HG02943 (cell line): ENCODE measurements around the gene PDCL3.

Experiments used
- ATAC-seq: cut with Tn5 transposase; IDR thresholded peaks from one replicate; pipeline ENCODE4 v1.9.1; 2021; ENCODE audit warnings: mild to moderate bottlenecking, low read depth, moderate library complexity; ENCODE audit not compliant: unreplicated experiment

The PDCL3 gene

DNA sequence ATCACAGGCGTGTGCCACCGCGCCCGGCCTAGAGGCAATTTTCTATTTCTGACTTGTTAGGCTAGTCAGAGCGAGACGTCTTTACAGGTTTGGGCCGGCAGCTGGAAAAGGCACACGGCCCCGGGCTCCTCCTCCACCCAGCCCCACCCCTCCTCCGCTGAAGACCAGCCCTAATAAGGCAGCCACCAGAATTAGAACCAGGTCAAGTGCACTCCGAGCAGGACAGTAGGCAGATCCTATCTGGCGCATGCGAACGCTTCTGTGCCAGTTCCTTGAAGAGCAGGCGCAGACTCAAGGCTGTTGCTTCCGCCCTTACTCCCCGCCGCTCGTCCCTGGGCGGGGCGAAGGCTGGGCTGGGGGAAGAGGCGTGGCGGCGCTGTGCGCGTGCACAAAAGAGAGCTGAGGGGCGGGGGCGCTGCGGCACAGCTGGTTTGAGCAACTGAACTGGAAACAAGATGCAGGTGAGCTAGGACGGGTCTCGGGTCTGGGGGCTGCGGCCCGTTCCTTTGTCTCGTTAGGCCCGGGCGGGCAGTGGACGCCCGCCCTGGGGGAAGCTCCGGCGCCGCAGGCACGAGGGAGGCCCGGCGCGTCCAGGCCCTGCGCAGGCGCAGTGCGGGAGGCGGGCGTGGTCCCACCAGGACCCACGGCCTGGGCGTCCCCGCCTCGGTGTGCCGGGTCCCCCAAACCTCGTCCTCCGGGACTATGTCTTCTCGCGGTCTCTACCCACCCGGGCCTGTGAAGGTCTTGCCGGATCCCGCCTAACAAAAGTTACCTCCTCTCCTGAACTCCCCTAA lies at the start of gene PDCL3:
Gene PDCL3 (plus strand): TSS at position 381 of the 794 bp plus-strand sequence. CDS start 75 bp downstream, at position 456.
- peak; percentile 97 for ATAC-seq

DNA sequence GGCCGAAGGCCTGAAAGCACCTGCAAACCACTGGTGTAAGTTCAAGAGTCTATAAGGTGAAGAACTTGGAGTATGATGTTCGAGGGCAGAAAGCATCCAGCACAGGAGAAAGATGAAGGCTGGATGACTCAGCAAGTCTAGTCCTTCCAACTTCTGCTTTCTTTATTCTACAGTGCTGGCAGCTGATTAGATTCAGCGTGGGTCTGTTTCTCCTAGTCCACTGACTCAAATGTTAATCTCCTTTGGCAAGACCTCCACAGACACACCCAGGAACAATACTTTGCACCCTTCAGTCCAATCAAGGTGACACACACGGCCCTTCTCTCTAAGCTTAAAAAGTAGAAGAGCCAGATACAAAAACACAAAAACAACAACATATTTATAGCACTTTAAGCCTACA lies 49.1 kb upstream of the PDCL3 start:
- no peak for ATAC-seq

GRCh38 chr2:100517556-100517955 lies 45.2 kb upstream of the PDCL3 start:
- ATAC-seq, result no peak

GRCh38 chr2:100518801-100519200 lies 44.0 kb upstream of the PDCL3 start:
- ATAC-seq, result no peak

DNA sequence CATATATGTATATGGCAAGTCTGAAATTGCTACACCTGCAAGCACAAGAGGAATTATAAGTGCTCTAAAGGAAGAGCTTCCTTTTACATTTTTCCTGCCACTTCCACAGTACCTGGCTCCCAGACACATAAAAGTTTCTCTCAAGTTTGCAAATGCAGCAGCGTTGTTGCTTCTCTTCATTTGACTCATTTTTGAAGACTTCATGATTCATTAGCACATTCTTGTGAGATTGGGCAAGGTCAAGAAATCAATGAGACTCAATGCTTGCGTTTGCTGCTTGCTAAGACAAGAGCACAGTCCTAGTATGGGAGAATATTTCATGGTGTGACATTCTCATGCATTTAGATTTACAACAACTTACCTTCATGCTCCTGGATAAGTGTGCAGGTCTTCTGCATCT lies 42.6 kb upstream of the PDCL3 start:
- ATAC-seq, result no peak

- ATAC-seq, result no peak
Measured at GRCh38 chr2:100522430-100522829, 40.4 kb upstream of the PDCL3 start.

DNA sequence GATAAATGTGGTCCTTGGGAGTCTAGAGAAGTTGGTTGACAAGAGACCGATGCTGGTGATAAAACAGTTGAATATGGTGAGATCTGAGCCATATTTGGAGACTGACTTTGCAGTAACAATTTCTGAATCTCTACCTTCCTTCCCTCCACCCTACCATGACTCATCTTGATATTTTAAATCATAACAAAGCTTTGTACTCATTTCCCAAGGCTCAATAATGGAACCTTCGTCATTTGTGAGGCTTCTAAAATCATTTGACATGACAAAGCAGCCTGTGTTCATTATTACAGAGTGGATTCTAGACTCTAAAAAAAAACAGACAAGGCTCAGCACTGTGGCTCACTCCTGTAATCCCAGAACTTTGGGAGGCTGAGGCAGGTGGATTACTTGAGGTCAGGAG lies 38.5 kb upstream of the PDCL3 start:
- ATAC-seq, result no peak

DNA sequence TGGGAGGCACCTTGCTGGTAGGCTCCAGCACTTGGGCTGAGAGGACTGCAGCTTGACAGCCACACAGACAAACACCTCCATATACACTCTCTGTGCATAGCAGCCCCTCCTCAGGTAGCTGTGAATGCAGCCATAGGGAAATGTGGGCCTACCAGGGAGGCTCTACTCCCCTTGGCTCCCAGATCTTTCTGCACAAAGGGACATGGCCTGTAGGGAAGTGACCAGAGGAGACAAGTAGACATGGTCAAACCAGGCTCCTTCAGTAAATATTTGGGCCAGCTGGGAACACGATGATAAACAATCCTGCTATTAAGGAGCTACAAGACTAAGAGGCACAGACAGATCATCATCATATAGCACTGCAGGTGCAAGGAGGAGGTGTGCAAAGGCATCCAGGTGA lies 35.9 kb upstream of the PDCL3 start:
- ATAC-seq, result no peak

GRCh38 chr2:100527440-100528015 lies 35.3 kb upstream of the PDCL3 start:
- no peak for ATAC-seq

DNA sequence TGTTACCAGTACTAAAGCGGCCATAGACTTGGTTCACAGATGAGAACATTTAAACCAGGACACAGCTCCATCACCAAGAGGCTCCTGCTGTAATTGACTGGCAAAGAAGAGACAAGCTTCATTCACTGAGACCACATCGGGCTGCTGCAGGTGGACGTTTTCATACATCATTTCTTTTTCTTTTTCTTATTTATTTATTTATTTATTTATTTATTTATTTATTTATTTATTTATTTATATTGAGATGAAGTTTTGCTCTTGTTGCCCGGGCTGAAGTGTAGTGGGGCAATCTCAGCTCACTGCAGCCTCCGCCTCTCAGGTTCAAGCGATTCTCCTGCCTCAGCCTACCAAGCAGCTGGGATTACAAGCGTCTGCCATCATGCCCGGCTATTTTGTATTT lies 33.6 kb upstream of the PDCL3 start:
- no peak for ATAC-seq

GRCh38 chr2:100529900-100530299 lies 32.9 kb upstream of the PDCL3 start:
- no peak for ATAC-seq

GRCh38 chr2:100535855-100536254 lies 26.9 kb upstream of the PDCL3 start:
- ATAC-seq, result no peak

DNA sequence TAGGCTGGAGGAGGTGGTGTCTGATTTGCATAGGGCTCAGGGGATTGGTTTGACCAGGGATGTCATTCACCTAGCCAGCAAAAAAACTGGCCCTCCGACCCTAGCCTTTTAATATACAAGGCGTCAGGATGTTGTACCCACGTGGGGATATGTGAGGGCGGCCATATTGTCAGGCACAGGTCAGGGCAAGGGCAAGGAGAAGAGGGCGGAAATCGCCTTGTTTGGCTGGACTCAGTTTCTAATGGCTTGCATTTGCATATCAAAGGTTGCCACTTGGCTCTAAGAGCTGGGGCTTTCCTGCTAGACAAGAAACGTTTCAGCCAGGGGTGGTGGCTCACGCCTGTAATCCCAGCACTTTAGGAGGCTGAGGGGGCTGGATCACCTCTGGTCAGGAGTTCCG lies 24.9 kb upstream of the PDCL3 start:
- no peak for ATAC-seq

GRCh38 chr2:100539221-100539620 lies 23.6 kb upstream of the PDCL3 start:
- no peak for ATAC-seq

- no peak for ATAC-seq
Measured at GRCh38 chr2:100541404-100541803, 21.4 kb upstream of the PDCL3 start.

GRCh38 chr2:100542418-100542817 lies 20.4 kb upstream of the PDCL3 start:
- no peak for ATAC-seq

DNA sequence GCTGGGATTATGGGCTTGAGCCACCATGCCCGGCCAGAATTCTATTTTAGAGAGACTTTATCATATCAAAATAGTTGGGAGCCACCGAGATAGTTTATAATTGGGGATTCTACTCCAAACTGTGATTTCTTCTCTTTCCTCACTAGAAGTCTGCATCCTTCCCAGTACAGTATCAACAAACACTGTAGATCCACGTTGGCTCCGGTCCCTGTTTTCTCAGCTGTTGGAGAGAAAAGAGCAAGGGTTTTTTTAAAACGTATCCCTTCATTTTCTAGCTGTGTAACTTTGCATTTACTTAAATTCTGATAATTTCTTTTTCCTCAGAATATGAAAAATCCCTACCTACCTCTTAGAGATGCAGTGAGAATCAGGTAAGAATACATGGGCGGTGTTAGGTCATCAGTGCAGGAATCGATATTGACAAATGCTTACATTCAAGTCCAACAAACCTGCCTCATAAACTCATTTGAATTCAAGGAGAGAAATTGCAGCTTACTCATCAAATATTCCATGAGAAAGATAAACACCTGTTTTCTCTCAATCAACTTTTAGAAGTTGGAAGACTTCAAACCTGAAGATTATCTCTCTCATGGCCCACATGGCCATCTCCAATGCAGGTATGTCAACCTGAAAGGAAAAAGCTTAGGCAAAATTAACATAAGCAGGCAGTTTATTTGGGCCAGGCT lies 17.7 kb upstream of the PDCL3 start:
- no peak for ATAC-seq

- ATAC-seq, result no peak
Measured at GRCh38 chr2:100546469-100546868, 16.3 kb upstream of the PDCL3 start.

DNA sequence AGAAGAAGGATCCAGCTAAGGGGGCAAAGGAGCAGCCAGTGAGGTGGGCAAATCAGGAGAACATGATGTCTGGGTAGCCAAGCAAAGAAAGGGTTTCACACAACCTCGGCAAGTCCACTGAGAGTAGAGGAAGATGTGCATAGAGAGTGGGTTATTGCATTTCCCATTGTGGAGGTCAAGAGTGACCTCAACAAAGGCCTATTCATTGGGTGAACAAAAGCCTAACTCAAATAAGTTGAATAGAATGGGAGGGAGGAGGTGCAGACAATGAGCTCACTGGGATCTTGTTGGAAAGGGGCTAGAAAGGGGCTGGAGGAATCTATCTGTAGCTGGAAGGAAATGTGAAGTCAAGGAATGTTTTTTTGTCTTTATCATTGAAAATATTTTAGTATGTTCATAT lies 14.0 kb upstream of the PDCL3 start:
- no peak for ATAC-seq

DNA sequence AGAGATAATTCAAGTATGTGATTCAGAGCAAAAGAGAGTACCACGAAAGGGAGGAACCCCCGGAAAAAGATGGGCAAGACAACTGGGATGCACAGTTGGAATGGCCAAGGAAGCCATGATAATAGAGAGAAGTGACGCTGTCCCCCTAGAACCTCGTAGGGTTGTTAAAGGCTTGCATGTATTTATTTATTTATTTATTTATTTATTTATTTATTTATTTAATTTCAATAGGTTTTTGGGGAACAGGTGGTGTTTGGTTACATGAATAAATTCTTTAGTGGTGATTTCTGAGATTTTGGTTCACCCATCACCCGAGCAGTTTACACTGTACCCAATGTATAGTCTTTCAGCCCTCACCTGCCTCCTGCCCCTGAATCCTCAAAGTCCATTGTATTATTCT lies 11.5 kb upstream of the PDCL3 start:
- no peak for ATAC-seq

DNA sequence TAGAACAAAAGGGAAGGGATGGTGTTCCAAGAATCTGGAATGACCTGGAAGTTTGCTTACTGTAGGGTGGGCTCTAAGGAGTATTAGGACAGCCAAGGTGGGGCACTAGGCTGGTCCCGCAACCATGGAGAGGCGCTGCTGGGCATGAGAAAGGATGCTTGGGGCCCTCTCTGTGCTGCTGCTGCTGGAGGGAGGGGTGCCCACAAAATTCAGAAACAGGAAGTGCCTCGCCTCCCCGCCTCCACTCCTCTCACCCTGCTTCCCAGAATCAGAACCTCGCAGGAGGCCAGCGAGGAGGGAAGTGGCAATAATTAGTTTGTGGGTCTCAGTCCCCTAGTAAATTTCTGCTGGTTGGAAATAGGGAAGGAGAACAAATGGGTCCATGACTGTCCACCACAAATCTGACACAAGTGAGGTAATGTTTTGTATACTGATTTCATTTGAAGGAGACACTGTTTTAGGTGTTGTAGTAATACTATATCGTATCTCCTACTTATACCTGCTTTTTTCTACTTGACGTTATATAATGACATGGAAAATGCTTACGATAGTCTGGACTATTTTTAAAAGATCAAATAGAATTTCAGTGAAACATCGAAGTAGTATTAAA lies 7.9 kb upstream of the PDCL3 start:
- no peak for ATAC-seq
